H1 (cell line): ENCODE results near the gene PDK1. TPM values are rescaled to one million over a fixed set of nuclear protein-coding genes. Genes with fewer than 3 reads are reported as not detected.
A peak's percentile ranks its signal among the peaks of the same experiment; 100 is the strongest.

Experiments used
- CBX5 ChIP-seq: fragments of 300-800, 300-1000 bp; sonication (generic); IDR thresholded peaks from 2 replicates; pipeline ENCODE4 v1.7.1; 2016; ENCODE audit warnings: antibody characterized with exemption, low read length, low read depth
- CBX8 ChIP-seq: fragments of 300-800, 300-1000 bp; sonication (generic); IDR thresholded peaks from 2 replicates; pipeline ENCODE4 v1.7.1; 2016; ENCODE audit warnings: low read depth, low read length, borderline replicate concordance
- CREB1 ChIP-seq: IDR thresholded peaks from 2 replicates; pipeline ENCODE4 v1.6.1; 2012; ENCODE audit warnings: inconsistent platforms
- FOSL1 ChIP-seq: IDR thresholded peaks from 2 replicates; pipeline ENCODE4 v1.6.1; 2011; ENCODE audit warnings: mild to moderate bottlenecking, low read depth, low read length, moderate library complexity; ENCODE audit not compliant: insufficient read depth
- HDAC2 ChIP-seq, 2 experiments: fragments of 300-600 bp in 1 of 2; sonication (generic) in 1 of 2; IDR thresholded peaks; 2 replicates each; pipeline ENCODE4 v1.6.1; 2011 to 2012; ENCODE audit warnings: low read depth in 2 of 2, low read length in 2 of 2, mild to moderate bottlenecking in 2 of 2, moderate library complexity in 2 of 2, borderline replicate concordance in 1 of 2, inconsistent platforms in 1 of 2
- RBBP5 ChIP-seq: IDR thresholded peaks from 2 replicates; pipeline ENCODE4 v1.7.1; 2012; ENCODE audit warnings: low read depth, mild to moderate bottlenecking, inconsistent platforms, low read length, moderate library complexity, borderline replicate concordance
- RFX5 ChIP-seq: IDR thresholded peaks from 2 replicates; pipeline ENCODE4 v1.6.1; 2011; ENCODE audit warnings: low read depth, low read length, improper control_type of control experiment, borderline replicate concordance
- RNF2 ChIP-seq: fragments of 200-900, 300-1000 bp; sonication (generic); IDR thresholded peaks from 2 replicates; pipeline ENCODE4 v1.7.1; 2016; ENCODE audit warnings: borderline replicate concordance, low read depth, mild to moderate bottlenecking, antibody characterized with exemption, low read length; ENCODE audit not compliant: poor library complexity, severe bottlenecking; ENCODE audit errors: missing control alignments
- SP4 ChIP-seq: IDR thresholded peaks from 2 replicates; pipeline ENCODE4 v1.6.1; 2012; ENCODE audit warnings: low read length, inconsistent platforms
- SUZ12 ChIP-seq: fragments of 200-600 bp; sonication (generic); IDR thresholded peaks from 2 replicates; pipeline ENCODE4 v1.6.1; 2012; ENCODE audit warnings: mild to moderate bottlenecking, inconsistent platforms, low read length, moderate library complexity, mixed read lengths
- TEAD4 ChIP-seq: IDR thresholded peaks from 2 replicates; pipeline ENCODE4 v1.6.1; 2012; ENCODE audit warnings: low read depth, low read length, inconsistent platforms, mixed read lengths
- ZNF274 ChIP-seq: IDR thresholded peaks from 2 replicates; pipeline ENCODE4 v1.7.0; 2012; ENCODE audit warnings: low read length, borderline replicate concordance; ENCODE audit errors: extremely low read depth
- polyA plus RNA-seq, 7 experiments: library from polyadenylated mRNA; depleted of rRNA in 3 of 7; stranded (reverse) in 5 of 7; unstranded in 2 of 7; fragments of >200 nt in 5 of 7; fragments of 200-250 nt in 2 of 7; gene quantifications; 1 replicate in 5 of 7; 2 replicates in 1 of 7; 4 replicates in 1 of 7; pipeline versions ENCODE4 v1.2.1 to v1.2.3, GENCODE V29; 2011 to 2013; ENCODE audit warnings: missing spikeins in 2 of 7, mixed read lengths in 2 of 7
- total RNA-seq: library from RNA; stranded (reverse); fragmentation: NEBNext Ultra II Directional; extraction: Animal tissue kit (Norgen Biotek cat#: 25700); gene quantifications from 2 replicates; pipeline ENCODE4 v1.2.1, GENCODE V29; 2021
- TF ChIP-seq, protein P1 (sequence below): IDR thresholded peaks from 2 replicates; pipeline ENCODE4 v1.6.1; 2011; ENCODE audit warnings: low read length, improper control_type of control experiment

PDK1 gene
- total and polyA plus RNA-seq, 2 of the 8 experiments (the other 6 are each of a cell fraction or from before 2014, with no cell fraction given) = 18.2 to 21.9 TPM

DNA sequence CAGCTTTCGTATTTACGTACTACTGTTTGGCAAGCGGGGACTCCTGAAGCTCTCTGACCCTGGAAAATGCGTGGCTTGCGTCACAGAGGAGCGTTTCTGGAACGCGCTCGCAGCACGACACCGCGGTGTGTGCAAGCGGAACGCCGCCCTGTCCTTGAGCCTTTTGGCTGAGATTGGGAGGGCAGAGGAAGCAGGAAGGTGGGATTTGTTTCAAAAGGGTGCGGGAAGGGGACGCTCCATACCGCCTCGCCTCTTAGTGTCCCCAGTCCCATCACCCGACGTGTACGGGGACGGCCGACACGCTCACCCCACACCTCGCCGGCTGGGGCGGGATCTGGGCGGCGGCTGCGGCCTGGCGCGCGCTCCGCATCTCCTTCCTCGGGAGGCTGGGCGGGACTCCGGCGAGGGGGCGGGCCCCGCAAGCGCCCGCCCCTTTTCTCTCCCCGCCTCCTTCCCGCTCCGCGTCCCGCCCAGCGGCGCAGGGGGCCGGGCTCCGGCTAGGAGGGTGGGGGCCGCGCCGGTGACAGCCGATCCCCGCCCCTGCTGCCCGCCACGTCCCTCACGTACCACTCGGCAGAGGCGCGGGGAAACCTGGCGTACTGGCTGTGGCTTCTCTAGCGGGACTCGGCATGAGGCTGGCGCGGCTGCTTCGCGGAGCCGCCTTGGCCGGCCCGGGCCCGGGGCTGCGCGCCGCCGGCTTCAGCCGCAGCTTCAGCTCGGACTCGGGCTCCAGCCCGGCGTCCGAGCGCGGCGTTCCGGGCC, at the start of gene PDK1 (continued):
- TF ChIP-seq HDAC2 (IDR thresholded peaks at IDR 0.05; ENCODE audit: borderline replicate concordance in 1 of 2, low read depth in 2 of 2, low read length in 2 of 2) (no peak), CREB1 (peak; percentile 77), ZNF274 (no peak), CBX5 (no peak), FOSL1 (no peak), SP4 (peak; percentile 74; the same call in 1 of the 2 replicates), RNF2 (no peak), TEAD4 (no peak), RFX5 (no peak), RBBP5 (peak; percentile 89), CBX8 (no peak), SUZ12 (no peak)
- TF ChIP-seq, protein P1, sequence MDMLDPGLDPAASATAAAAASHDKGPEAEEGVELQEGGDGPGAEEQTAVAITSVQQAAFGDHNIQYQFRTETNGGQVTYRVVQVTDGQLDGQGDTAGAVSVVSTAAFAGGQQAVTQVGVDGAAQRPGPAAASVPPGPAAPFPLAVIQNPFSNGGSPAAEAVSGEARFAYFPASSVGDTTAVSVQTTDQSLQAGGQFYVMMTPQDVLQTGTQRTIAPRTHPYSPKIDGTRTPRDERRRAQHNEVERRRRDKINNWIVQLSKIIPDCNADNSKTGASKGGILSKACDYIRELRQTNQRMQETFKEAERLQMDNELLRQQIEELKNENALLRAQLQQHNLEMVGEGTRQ = no peak
